HepG2 (cell line): Measurements from ENCODE around the gene MTHFD2L. TPM values are rescaled to one million over a fixed set of nuclear protein-coding genes. Genes with fewer than 3 reads are reported as not detected.

Experiments used
- ATAC-seq: fragments of 200-7000 bp; cut with Tn5 transposase; 3 replicates; pipeline ENCODE4 v1.9.1; 2020; ENCODE audit warnings: mild to moderate bottlenecking, moderate library complexity
- BruUV-seq: library from RNA; stranded (reverse); fragments of 400-500 nt; replicated peaks from 2 replicates; lab custom pipeline; 2021; lab: Mats Ljungman, UMichigan
- CTCF ChIA-PET: fragments of 300-600 bp; formaldehyde crosslinking; extraction: SDS; loops from one replicate; lab custom pipeline; 2021; ENCODE audit warnings: low total read pairs, inconsistent platforms, low intra/inter-chr PET ratio; lab: Yijun Ruan, JAX
- POLR2A ChIA-PET: fragments of 350-600 bp; sonication (Branson Sonifier 250); formaldehyde crosslinking; loops from one replicate; lab custom pipeline; 2020; ENCODE audit warnings: antibody characterized with exemption, inconsistent platforms; lab: Yijun Ruan, JAX
- DNase-seq: peaks from one replicate; pipeline ENCODE4 v3.0.0-alpha.2; 2015; ENCODE audit warnings: low spot score
- FAIRE-seq: peaks from 3 replicates; lab custom pipeline; 2011; peaks lifted over from hg19 to GRCh38; lab: Jason Lieb, UNC
- H2AFZ ChIP-seq: one replicate; pipeline ENCODE4 v1.6.1; 2011; ENCODE audit warnings: low read length, inconsistent platforms
- H3K27ac ChIP-seq: fragments of 300-600 bp; 3 replicates; pipeline ENCODE4 v1.8.0; 2011; ENCODE audit warnings: mixed run types, mild to moderate bottlenecking, mixed read lengths, low read length, inconsistent platforms; ENCODE audit not compliant: insufficient read depth; ENCODE audit errors: extremely low read length
- H3K27me3 ChIP-seq, 2 experiments: fragments of 200-600 bp in 1 of 2; 2 replicates in 1 of 2; 3 replicates in 1 of 2; pipeline versions ENCODE4 v1.6.0 to v1.8.0; 2011; ENCODE audit warnings: low read length in 2 of 2, mild to moderate bottlenecking in 2 of 2, moderate library complexity in 2 of 2, inconsistent platforms in 1 of 2; ENCODE audit not compliant: insufficient read depth in 2 of 2, control insufficient read depth in 1 of 2
- H3K36me3 ChIP-seq, 2 experiments: fragments of 200-600 bp in 1 of 2; replicated peaks in 1 of 2; 2 replicates in 1 of 2; 3 replicates in 1 of 2; pipeline versions ENCODE4 v1.5.1 to v1.8.0; 2011; ENCODE audit warnings: low read length in 2 of 2, inconsistent platforms in 1 of 2; ENCODE audit not compliant: insufficient read depth in 2 of 2, control insufficient read depth in 1 of 2
- H3K4me1 ChIP-seq: 2 replicates; pipeline ENCODE4 v1.5.1; 2012; ENCODE audit warnings: low read length, inconsistent platforms; ENCODE audit not compliant: insufficient read depth
- H3K4me2 ChIP-seq: 2 replicates; pipeline ENCODE4 v1.6.0; 2011; ENCODE audit warnings: low read depth, low read length, inconsistent platforms
- H3K4me3 ChIP-seq, 3 experiments: fragments of 200-600 bp in 1 of 3; sonication (generic), shearing (Covaris generic) in 1 of 3; replicated peaks in 1 of 3; 2 replicates each; pipeline ENCODE4 v1.5.1; 2011 to 2016; ENCODE audit warnings: low read length in 3 of 3, inconsistent platforms in 2 of 3, low read depth in 2 of 3, mild to moderate bottlenecking in 2 of 3, control low read depth in 1 of 3, mixed read lengths in 1 of 3; ENCODE audit not compliant: insufficient read depth in 1 of 3
- H3K79me2 ChIP-seq: one replicate; pipeline ENCODE4 v1.6.1; 2011; ENCODE audit warnings: low read length, inconsistent platforms; ENCODE audit not compliant: insufficient read depth
- H3K9ac ChIP-seq: 2 replicates; pipeline ENCODE4 v1.6.0; 2011; ENCODE audit warnings: mild to moderate bottlenecking, low read depth, low read length, inconsistent platforms; ENCODE audit not compliant: insufficient read depth
- H3K9me3 ChIP-seq: 2 replicates; pipeline ENCODE4 v1.5.1; 2012; ENCODE audit warnings: mild to moderate bottlenecking, low read length
- H4K20me1 ChIP-seq: 2 replicates; pipeline ENCODE4 v1.6.0; 2011; ENCODE audit warnings: inconsistent platforms, mild to moderate bottlenecking, low read length, moderate library complexity; ENCODE audit not compliant: insufficient read depth
- MTA1 ChIP-seq: sonication (generic); formaldehyde crosslinking; IDR thresholded peaks from 2 replicates; pipeline ENCODE4 v1.4.0; 2020; ENCODE audit warnings: missing genetic modification reagents, mild to moderate bottlenecking, borderline replicate concordance
- NFE2 ChIP-seq: sonication (generic); formaldehyde crosslinking; IDR thresholded peaks from 2 replicates; pipeline ENCODE4 v1.4.0; 2020; ENCODE audit warnings: missing genetic modification reagents
- SNAPC2 ChIP-seq: sonication (generic); formaldehyde crosslinking; IDR thresholded peaks from 2 replicates; pipeline ENCODE4 v1.8.1; 2022; ENCODE audit warnings: mild to moderate bottlenecking, missing genetic modification reagents
- SP4 ChIP-seq: sonication (generic); formaldehyde crosslinking; IDR thresholded peaks from 2 replicates; pipeline ENCODE4 v1.8.1; 2023; ENCODE audit warnings: mild to moderate bottlenecking, missing genetic modification reagents
- ZNF788 ChIP-seq: sonication (generic); formaldehyde crosslinking; IDR thresholded peaks from 2 replicates; pipeline ENCODE4 v1.5.0; 2020; ENCODE audit warnings: mild to moderate bottlenecking, missing genetic modification reagents, borderline replicate concordance
- WGBS: methylation state at CpG from one replicate; pipeline ENCODE4 v1.1.6; 2017; ENCODE audit warnings: low lambda C conversion rate; 5-methylcytosine and 5-hydroxymethylcytosine counted together
- in situ Hi-C: cut with HindIII; loops from 2 replicates; pipeline ENCODE4 v1.10.0; 2017; ENCODE audit warnings: low pct_unique_long_range_greater_than_20kb; ENCODE audit not compliant: extremely low pct_ligation_motif_present
- intact Hi-C: fragments of 100-400 bp; cut with micrococcal nuclease; formaldehyde crosslinking; loops from one replicate; pipeline ENCODE4 v1.10.0; 2022; ENCODE audit not compliant: unreplicated experiment
- polyA plus RNA-seq, 8 experiments: library from polyadenylated mRNA; depleted of rRNA in 3 of 8; stranded (reverse) in 7 of 8; unstranded in 1 of 8; fragments of >200 nt; fragmentation: Illumina TruSeq in 4 of 8; extraction: Trizol in 4 of 8; gene quantifications; 2 replicates each; pipeline versions ENCODE4 v1.2.1 to v1.2.3, GENCODE V29; 2011 to 2016; ENCODE audit warnings: low read depth in 4 of 8, missing spikeins in 1 of 8, mixed read lengths in 1 of 8; ENCODE audit not compliant: insufficient read depth in 1 of 8
- total RNA-seq, 5 experiments: library from RNA; depleted of rRNA; stranded (reverse); fragments of >200 nt; fragmentation: Illumina TruSeq; extraction: Trizol; gene quantifications; 2 replicates each; pipeline ENCODE4 v1.2.3, GENCODE V29; 2016; ENCODE audit warnings: low read depth in 1 of 5
- TF ChIP-seq, protein P1 (sequence below): sonication (generic); formaldehyde crosslinking; IDR thresholded peaks from 2 replicates; pipeline ENCODE4 v1.5.0; 2020; ENCODE audit warnings: missing genetic modification reagents
- TF ChIP-seq, protein P2 (sequence below): sonication (generic); formaldehyde crosslinking; IDR thresholded peaks from 2 replicates; pipeline ENCODE4 v1.5.0; 2020; ENCODE audit warnings: missing genetic modification reagents, mild to moderate bottlenecking, borderline replicate concordance
- TF ChIP-seq, protein P3 (sequence below): sonication (generic); formaldehyde crosslinking; IDR thresholded peaks from 2 replicates; pipeline ENCODE4 v1.5.1; 2020; ENCODE audit warnings: missing genetic modification reagents, mild to moderate bottlenecking, borderline replicate concordance

Gene MTHFD2L
- total and polyA plus RNA-seq, 2 of the 13 experiments (the other 11 are each of a cell fraction or from before 2014, with no cell fraction given) = 10.5 to 14.9 TPM

GRCh38 chr4:74152836-74153235 lies 5.1 kb upstream of the MTHFD2L start:
- Histone ChIP-seq H3K4me2 (no peak overlapping the region), H3K27ac (no peak overlapping the region), H3K36me3 (no peaks in the 10 kb centered on the region), H3K27me3 (0 out of 5 replicates have a peak, but pooled peaks cover 0 to 4% of the 10 kb centered on the region in 2 experiments), H4K20me1 (no peaks in the 10 kb centered on the region), H3K4me3 (no peak overlapping the region), H3K79me2 (no peaks in the 10 kb centered on the region), H3K9me3 (no peaks in the 10 kb centered on the region), H3K4me1 (peaks cover 10% of the 10 kb centered on the region), H2AFZ (no peak overlapping the region), H3K9ac (no peak overlapping the region)
- DNase-seq (no peak), FAIRE-seq (no peak), ATAC-seq (no peak)
- in situ Hi-C loops = no loop called here
- ChIA-PET POLR2A (no interaction called here), CTCF (no interaction called here)
- TF ChIP-seq NFE2 (CRISPR knock-in tag) (no peak), ZNF788 (no peak)
- TF ChIP-seq, protein P1, sequence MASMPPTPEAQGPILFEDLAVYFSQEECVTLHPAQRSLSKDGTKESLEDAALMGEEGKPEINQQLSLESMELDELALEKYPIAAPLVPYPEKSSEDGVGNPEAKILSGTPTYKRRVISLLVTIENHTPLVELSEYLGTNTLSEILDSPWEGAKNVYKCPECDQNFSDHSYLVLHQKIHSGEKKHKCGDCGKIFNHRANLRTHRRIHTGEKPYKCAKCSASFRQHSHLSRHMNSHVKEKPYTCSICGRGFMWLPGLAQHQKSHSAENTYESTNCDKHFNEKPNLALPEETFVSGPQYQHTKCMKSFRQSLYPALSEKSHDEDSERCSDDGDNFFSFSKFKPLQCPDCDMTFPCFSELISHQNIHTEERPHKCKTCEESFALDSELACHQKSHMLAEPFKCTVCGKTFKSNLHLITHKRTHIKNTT (CRISPR knock-in tag) = no peak
- intact Hi-C loops = no loop called here
- no TSS peak for BruUV-seq

DNA sequence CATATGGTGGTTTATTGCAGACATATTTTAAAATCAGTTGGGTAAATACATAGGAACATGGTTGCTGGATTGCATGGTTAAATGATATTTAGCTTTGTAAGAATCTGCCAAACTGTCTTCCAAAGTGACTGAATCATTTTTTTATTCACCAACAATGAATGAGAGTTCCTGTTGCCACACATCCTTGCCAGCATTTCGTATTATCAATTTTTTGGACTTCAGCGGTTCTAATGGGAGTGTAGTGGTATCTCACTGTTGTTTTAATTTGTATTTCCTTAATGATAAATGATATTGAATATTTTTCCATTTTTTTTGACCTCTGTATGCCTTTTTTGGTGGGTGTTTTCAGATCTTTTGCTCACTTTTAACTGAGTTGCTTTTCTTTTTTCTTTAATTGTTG lies 1.4 kb upstream of the MTHFD2L start:
- no peak for DNase-seq
- TF ChIP-seq, protein P2, sequence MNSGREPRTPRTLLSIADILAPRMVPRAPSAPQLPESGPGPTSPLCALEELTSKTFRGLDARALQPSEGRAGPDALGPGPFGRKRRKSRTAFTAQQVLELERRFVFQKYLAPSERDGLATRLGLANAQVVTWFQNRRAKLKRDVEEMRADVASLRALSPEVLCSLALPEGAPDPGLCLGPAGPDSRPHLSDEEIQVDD (CRISPR knock-in tag) = no peak
- TF ChIP-seq SNAPC2 (no peak), SP4 (CRISPR knock-in tag) (no peak), MTA1 (no peak)
- TF ChIP-seq, protein P3, sequence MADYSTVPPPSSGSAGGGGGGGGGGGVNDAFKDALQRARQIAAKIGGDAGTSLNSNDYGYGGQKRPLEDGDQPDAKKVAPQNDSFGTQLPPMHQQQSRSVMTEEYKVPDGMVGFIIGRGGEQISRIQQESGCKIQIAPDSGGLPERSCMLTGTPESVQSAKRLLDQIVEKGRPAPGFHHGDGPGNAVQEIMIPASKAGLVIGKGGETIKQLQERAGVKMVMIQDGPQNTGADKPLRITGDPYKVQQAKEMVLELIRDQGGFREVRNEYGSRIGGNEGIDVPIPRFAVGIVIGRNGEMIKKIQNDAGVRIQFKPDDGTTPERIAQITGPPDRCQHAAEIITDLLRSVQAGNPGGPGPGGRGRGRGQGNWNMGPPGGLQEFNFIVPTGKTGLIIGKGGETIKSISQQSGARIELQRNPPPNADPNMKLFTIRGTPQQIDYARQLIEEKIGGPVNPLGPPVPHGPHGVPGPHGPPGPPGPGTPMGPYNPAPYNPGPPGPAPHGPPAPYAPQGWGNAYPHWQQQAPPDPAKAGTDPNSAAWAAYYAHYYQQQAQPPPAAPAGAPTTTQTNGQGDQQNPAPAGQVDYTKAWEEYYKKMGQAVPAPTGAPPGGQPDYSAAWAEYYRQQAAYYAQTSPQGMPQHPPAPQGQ (CRISPR knock-in tag) = no peak
- TF ChIP-seq, all 625 proteins: peak for 0
- in situ Hi-C loops = no loop called here
- Histone ChIP-seq H3K27ac (no peak overlapping the region), H3K79me2 (peaks cover 27% of the 10 kb centered on the region), H3K4me2 (peak overlapping the region; percentile 93), H3K4me3 (peak overlapping the region in 1 of 3 experiments; percentile 78; a peak in 1 of 6 replicates), H3K9me3 (no peaks in the 10 kb centered on the region), H4K20me1 (no peaks in the 10 kb centered on the region), H3K27me3 (0 out of 5 replicates have a peak, but pooled peaks cover 0 to under 1% of the 10 kb centered on the region in 2 experiments), H3K36me3 (peaks cover 1 to 6% of the 10 kb centered on the region in 2 experiments; a peak in 3 of 5 replicates), H3K9ac (no peak overlapping the region), H2AFZ (peak overlapping the region; percentile 90), H3K4me1 (peaks cover 18% of the 10 kb centered on the region)
- intact Hi-C loops = no loop called here
- CTCF ChIA-PET = no interaction called here
- BruUV-seq = no TSS peak
- WGBS = 97% methylated on average over 2 of the region's 2 CpGs
- no peak for FAIRE-seq
- ATAC-seq = no peak
- POLR2A ChIA-PET = interaction anchor here (1.1 kb wide), 1 partner anchor 57 kb away, joined by 6 read pairs; the partner anchor contains the start of gene CXCL2
